VCaP (cell line): ENCODE data around the gene PTPRU.

Source experiments
- H3K27ac ChIP-seq: fragments of 450-650 bp; 2 replicates; pipeline ENCODE4 v1.5.1; 2017
- CTCF ChIP-seq: fragments of 450-650 bp; conservative IDR thresholded peaks from 2 replicates; pipeline ENCODE4 v1.5.1; 2017; ENCODE audit warnings: mild to moderate bottlenecking, moderate library complexity

The PTPRU gene

GRCh38 chr1:29282135-29282923, 46.0 kb downstream of the PTPRU start:
- no peak for TF ChIP-seq CTCF
- no peak overlapping the region for H3K27ac ChIP-seq

GRCh38 chr1:29282924-29283803, 46.8 kb downstream of the PTPRU start:
- no peak for TF ChIP-seq CTCF
- no peak overlapping the region for H3K27ac ChIP-seq

GRCh38 chr1:29283804-29284195, 47.5 kb downstream of the PTPRU start:
- no peak overlapping the region for H3K27ac ChIP-seq

GRCh38 chr1:29284286-29284960, 48.1 kb downstream of the PTPRU start:
- TF ChIP-seq CTCF = no peak
- no peak overlapping the region for H3K27ac ChIP-seq

More at GRCh38 chr1:29283804-29284195, 47.5 kb downstream of the PTPRU start:
- no peak for TF ChIP-seq CTCF

DNA sequence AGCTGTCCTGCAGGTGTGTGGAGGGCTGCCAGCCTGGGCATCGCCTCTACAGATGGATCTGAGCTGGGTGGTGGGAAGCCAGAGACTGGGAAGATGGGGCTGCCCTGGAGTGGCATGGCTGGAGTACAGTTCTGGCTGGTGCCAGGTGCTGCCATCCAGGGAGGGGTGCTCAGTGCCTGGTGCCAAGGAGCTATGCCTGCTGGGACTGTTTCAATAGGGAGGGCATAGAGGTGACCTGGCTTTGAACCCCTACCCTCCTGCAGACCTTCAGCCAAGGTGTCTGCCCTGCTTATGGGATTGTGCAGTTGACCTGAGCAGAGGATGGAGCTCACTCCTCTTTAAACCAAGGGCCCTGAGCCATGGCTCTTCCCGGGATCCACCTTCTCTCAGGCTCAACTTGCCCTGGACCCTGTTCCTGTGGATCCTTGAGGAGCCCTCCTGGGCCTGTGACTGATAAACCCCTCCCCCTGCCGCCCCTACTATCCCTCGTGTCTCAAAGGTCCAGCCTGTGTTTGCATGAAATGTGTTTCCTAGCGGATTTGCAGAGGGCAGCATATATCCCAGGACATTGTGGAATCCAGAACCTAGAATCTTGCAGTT, 48.7 kb downstream of the PTPRU start:
- TF ChIP-seq CTCF = no peak
- H3K27ac ChIP-seq = no peak overlapping the region

DNA sequence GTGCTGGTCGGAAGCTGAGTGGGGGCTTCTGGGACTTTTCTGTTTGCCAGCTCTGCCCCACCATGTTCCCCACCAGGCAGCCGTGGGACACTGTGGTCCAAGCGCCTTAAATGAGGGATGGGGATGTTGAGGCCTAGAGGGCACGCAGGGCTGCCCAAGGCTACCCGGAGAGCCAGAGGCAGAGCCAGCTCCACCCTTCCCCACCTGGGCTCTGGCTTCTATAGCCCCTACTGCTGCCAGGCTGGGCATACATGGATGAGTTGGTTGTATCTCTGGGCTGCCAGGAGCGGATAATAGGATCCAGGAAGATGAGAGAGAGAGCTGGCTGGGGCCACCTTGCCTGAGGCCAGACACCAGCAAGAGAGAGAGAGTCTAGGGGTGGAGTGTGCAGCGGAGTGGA, 49.4 kb downstream of the PTPRU start:
- H3K27ac ChIP-seq = no peak overlapping the region
- no peak for TF ChIP-seq CTCF
